Ureter (tissue), 1 donor: Measurements from ENCODE around the gene CRISPLD2. TPM values are rescaled to one million over a fixed set of nuclear protein-coding genes. Genes with fewer than 3 reads are reported as not detected.
A peak's percentile ranks its signal among the peaks of the same experiment; 100 is the strongest.

Source experiments
- DNase-seq: peaks from one replicate; pipeline ENCODE4 v3.0.0-alpha.2; 2020; ENCODE audit warnings: low spot score
- total RNA-seq: library from RNA; stranded (reverse); gene quantifications from one replicate; pipeline ENCODE4 v1.2.4, GENCODE V29; 2023
- donor health status: DM: yes; HTN: yes; CAD: no.

CRISPLD2 gene
- total RNA-seq, 1 donor from 2014 or later: 192 TPM

DNA sequence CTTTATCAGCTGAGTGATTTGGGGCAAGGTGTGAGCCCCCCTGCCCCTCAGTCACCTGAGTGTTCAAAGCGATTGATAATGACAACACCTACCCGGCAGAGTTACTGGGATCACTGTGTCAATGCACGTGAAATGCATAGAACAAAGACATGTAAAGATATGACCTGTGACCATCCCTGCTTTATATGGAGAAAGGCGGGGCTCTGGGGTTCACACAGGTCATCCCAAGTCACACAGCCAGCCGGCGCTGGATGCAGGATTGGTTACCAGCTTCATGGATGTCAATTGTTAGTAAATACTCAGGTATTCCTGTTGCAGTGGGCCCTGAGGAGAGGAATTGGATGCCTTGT, 64.4 kb downstream of the CRISPLD2 start:
- no peak for DNase-seq

DNA sequence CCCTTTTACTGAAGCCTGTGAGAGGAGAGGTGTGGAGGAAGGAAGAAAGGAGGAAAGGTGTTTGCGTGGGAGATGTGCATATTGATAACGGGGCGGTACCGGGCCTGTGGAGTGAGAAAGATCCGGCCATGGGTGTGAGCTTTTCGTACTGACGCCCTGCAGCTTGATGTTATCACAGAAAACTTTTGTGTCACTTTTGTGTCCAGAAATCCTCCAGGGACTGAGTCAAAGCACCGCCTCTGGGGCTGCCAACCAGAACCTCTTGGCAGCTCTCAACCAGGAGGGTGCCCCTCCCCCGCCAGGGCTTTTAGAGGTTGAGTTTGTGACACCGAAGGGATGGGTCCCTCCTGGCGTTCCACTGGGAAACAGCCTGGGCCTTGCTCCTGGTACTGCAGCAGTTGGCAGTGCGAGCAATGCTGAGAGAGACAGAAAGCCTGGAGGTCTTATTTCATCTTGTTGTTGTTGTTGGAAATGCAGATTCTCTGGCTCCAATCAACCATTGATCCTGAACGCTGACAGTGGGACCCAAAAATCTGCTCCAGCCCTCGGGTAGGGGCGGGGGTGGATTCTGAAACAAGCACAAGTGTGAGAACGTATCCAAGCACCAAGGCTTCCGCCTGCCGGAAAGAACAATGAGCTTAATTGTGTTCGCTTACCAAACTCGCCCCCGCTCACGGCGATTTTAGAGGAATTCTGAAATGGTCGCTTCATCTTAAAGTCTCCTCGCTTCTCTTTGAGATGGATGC, 65.0 kb downstream of the CRISPLD2 start:
- peak; percentile 54 for DNase-seq

DNA sequence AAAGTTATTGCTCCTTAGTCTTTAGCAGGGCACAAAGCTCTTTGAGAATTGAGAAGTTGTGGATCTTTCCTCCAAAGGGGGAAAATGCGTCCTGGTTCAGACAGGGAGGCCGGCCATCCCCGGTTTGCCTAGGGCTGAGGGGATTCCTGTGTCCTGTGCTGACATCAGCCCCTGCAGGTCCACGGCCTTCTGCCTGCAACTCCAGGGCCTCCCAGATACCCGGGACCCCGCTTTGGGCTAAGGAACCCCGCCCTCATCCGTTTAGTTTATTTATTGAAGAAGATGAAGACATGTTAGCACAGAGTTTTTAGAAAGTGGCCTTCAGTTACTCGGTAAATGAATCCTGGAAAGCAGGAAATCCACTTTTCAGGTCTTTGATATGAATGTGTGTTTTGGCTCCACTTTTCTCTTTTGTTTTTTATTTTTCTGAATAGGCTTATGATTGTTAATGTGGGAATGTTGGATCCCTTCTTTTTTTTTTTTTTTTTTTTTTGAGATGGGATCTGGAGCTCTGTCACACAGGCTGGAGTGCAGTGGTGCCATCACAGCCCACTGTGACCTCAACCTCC, 65.6 kb downstream of the CRISPLD2 start:
- no peak for DNase-seq

DNA sequence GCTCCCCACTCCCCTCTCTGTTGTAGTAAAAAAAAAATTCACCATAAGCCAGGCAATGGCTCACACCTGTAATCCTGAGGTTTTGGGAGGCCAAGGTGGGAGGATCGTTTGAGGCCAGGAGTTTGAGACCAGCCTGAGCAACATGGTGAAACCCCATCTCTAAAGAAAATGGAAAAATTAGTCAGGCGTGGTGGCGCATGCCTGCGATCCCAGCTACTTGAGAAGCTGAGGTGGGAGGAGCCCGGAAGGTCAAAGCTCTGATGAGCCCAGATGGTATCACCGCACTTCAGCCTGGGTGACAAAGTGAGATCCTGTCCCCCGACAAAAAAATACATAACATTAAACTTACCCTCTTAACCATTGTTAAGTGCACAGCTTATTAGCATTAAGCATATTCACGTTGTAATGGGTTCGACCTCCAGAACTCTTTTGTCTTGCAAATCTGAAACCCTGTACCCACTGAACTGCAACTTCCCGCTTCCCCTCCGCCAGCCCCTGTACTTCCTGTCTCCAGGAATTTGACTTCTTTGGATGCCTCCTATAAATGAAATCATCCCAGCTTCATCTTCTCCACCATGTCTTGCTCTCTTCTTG, 66.8 kb downstream of the CRISPLD2 start:
- no peak for DNase-seq

DNA sequence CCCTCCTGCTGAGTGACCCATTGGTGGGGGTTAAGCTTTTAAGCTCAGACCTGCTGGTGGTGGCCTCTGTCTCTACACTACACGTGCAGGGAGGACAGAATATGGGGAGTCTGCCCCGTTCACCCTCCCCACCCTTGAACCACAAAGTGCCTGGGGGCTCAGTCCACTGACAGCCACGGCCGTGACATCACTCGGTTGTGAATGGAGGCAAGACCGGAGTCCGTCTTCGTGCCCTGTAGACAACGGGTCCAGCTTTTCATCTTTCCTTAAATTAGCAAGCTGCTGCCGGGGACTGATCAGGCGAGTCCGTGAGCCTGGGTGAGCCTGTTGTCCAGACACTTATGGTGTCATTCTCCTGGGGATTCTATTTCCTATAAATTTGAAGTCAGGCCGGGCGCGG, 67.4 kb downstream of the CRISPLD2 start:
- no peak for DNase-seq

DNA sequence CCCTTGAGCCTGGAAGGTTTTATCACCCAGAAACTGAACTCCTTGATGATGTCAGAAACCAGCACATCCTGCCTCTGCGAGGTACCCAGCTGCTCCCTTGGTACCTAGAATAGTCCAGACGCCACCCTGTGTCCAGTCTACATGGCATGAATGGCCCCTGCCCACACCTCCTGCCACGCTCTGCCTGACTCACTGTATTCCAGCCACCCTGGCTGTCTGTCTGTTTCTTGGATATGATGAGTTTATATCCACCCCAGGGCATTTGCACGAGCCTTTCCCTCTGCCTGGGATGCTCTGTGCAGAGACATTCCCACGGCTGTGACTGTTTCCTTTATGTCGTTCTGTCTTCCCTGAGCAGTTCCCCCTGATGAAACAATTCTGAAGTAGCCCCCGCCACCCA, 68.7 kb downstream of the CRISPLD2 start:
- no peak for DNase-seq

DNA sequence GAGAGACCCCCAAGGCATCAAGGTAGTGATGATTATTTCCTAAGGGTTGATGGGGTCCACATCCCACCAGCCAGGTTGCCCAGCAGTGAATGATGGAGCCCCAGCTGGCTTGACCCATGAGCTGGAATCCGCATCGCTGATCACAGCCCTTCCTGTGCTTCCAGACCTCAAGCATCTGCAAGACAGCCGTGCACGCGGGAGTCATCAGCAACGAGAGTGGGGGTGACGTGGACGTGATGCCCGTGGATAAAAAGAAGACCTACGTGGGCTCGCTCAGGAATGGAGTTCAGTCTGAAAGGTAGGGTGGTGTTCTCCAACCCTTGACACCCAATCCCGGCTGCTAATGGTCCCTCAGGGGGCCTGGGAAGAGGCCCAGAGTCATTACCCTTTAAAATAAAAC, 69.3 kb downstream of the CRISPLD2 start:
- no peak for DNase-seq

DNA sequence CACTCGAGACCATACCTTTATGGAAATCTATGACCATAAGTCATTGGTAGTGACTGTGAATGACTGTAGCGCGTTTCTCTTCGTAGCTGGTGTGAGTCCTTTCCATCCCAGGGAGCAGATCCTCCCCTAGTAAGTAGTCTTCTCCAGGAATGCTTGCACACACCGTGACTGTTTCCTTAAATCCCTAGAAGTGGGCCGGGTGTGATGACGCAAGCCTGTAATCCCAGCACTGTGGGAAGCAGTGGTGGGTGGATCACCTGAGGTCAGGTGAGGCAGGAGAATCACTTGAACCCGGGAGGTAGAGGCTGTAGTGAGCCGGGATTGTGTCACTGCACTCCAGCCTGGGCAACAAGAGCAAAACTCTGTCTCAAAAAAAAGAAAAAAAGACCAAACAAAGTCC, 70.6 kb downstream of the CRISPLD2 start:
- DNase-seq: no peak

DNA sequence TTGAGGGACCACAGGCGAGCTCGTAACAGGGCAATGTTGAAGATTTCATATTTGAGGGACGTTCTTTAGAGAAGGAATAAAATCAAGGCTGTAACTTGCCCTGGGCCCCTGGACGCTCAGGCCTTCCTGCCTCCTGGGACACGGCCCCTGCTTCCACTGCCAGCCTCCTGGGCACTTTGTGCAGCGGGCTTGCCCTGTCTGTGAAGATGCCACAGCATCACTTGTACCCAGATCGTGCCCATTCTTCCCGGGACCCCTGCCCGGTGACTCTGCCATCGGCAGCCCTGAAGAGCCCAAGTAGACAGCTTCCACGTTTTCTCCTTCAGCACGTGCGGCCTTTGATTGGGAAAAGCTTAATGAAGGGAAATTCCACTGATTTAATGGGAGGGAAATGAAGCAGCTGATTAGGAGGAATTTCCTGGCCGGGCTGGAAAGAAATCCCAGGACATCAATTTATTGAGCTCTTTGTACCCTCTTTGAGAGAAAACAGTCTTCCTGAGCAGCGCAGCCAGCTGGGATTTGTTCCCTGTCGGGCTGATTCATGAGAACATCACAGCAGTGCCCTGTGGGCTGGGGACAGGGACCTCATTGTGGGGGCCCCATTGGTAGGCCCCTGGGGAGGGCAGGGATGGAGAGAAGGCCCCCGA, 71.5 kb downstream of the CRISPLD2 start:
- no peak for DNase-seq

DNA sequence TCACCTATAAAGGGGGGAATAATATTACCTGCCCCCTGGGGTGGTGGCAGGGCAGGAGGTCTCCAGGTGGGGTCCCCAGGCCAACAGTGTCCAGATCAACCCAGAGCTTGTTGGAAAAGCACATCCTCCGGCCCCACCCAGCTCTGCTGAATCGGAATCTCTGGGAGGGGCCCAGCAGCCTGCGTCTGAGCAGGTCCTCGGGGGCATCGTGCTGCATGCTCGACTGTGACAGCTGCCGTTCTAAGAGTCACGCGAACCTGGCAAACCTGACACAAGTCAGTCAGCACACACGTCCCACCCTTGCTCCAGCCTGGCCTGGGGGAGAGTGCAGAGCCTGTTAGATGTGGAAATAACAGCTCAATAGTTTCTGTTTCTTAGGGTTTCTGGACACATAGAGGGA, 72.3 kb downstream of the CRISPLD2 start:
- DNase-seq: no peak

DNA sequence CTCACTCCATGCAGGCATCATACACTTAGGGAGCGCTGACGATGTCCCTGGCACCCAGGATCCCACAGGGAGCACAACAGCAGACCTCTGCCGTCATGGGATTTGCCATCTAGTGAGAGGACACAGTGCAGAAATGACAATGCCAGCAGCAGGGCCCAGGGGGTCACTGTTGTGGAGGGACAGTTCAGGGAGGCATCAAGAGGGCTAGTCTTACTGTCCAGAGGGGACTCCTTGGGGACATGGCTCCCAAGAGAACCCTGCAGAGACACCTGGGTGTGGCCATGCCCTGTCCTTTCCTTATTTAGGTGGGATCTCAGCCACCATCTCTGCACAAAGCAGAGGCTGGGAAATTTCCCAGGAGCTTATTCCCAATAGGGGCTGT, 73.7 kb downstream of the CRISPLD2 start:
- DNase-seq: no peak

DNA sequence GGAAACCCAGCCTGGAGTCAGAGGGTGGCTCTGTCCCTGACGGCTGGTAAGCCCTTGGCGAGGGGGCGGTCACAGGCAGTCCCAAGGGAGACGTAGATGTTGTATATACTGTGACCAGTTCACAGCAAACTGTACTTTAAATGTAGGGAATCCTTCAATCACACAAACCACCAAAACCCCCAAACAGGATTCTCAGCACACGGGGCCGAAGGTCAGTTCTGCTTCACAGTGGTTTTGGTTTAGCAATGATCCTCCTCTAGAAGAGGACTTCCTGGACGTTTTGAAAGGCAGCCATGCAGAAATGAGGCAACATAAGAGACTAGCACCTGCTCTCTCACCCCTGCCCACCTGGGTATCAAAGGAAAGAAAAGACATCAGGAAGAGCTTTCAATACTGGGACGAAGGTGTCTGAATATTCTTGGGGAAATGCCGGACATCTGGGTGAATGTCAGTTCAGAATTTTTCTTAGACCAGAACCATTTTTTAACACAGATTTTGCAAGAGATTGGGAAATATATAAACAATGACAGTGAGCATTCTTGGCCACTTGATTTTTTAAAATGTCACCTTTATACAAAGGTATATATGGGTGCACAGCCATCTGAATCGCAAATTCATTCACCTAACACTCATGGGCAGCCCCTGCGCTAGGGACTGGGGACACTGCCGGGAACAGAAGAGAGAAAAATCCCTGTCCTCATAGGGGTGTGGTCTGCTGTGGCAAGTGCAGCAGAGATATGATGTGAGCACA, 74.2 kb downstream of the CRISPLD2 start:
- no peak for DNase-seq

DNA sequence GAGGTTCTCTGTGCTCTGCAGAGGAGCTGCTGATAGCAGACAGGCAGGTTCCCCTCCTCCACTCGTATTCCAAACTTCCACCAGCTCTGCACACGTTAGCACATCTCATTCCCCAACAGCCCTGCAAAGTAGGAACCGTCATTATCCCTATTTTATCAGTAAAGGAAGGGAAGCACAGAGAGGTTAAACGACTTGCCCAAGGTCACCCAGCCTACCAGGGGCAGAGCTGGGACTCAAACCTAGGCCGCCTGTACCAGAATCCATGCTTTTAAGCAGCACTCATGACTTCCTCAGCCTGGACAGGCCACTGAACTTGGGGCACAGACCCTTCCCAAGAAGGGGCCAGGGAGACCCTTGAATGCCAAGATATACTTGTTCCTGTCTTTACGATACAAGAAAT, 75.2 kb downstream of the CRISPLD2 start:
- DNase-seq: no peak

DNA sequence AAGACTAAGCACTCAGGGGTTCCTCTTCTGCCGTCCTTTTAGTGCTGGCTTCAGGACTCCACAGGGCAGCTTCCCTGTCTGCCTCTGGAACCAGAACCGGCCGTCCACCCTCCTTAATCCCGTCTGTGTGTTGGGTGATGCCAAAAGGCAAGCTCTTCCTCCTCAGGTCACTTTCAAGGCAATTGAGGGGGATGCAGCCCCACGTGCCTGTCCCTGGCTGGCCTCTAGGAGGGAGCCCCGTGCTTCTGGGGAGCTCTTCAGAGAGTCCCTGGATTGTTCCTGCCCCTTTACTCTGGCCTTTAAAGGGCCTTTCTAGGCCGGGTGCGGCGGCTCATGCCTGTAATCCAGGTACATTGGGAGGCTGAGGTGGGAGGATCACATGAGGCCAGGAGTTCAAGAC, 77.1 kb downstream of the CRISPLD2 start:
- no peak for DNase-seq

DNA sequence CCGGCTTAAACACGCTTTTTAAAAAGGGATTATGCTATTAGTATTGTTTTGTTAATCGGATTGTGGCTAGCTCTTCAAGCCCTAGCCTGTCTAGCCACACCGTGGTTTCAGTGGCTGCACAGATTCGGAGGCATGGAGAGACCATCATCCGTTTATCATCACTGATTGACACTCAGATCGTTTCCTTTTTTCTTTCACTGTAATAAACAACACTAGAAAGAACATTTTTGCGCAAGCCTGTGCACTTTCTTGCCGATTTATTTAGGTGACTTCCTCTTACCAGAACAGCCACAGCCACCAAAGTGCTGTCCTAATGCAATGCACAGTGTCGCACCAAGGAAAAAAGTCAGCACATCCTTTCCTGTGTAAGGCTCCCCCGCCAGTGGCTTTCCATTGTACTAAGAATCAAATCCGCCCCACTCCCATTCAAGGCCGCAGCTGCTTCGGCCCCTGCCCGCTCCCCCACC, 78.2 kb downstream of the CRISPLD2 start:
- no peak for DNase-seq

DNA sequence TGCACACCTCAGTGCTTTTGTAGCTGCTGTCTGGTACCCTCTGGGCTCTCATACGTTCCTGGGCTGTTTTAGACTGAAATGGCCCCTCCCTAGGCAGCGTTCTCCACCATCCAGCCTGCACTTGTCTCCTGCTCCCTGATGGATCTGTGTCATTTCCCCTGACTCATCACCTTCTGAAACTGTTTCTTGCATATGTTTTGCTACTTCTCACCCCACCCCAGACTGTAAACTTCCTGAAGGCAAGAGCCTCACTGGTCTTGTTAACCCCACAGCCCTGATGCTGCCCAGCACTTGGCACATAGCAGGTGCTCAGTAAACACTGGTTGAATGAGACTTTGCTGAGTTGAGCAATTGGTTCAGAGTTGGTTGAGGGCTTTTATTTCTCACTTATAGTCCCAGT, 78.7 kb downstream of the CRISPLD2 start:
- no peak for DNase-seq

DNA sequence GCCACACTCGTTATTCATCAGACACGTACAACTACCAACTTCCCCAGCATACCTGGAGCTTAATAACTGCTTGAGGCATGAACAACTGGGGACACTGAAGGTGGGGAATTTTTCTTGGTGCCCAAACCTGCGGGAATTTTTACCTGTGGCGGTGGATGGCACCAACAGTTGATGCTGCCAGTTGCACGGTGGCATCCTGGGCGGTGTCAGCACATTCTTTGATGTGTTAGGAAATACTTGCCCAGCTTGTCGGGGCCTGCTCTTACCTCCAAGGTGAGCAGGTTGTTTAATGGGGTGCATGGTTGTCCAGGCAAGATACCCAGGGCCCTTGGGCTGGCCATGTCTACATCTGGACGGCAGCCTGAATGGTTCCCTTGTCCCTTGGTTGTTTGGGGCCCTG, 79.6 kb downstream of the CRISPLD2 start:
- DNase-seq: no peak

DNA sequence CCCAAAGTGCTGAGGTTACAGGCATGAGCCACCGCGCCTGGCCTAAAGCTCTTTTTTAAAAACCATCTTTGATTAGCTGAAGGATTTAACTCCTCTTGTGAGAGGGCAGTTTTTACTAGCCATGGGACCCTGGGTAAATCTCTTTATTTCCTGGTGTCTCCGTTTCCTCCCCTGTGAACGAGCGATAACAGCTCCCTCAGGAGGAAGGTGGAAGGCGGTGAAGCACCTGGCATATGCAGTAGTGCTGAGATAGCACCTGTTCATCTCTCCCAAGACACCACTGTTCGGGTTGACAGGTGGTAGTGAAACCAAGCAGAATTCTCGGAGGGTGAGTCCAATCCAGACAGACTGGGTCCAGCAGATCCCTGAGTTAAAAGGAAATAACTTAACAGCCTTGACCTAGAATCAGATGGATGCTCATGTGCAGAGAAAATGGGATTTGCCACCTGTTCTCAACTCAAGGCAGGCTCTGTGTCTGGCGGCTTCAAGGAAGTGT, 86.2 kb downstream of the CRISPLD2 start:
- DNase-seq: no peak

DNA sequence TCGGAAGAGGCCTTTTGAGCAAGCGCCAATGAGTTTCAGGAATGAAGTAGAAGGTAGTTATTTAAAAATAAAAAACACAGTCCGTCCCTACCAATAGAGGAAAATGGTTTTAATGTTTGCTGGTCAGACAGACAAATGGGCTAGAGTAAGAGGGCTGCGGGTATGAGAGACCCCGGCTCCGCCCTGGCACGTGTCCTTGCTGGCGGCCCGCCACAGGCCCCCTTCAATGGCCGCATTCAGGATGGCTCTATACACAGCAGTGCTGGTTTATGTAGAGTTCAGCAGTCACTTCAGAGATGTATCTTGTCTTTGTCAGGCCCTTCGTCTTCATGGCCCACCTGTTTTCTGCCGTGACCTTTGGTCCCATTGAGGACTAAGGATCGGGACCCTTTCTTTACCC, 87.3 kb downstream of the CRISPLD2 start:
- DNase-seq: no peak

DNA sequence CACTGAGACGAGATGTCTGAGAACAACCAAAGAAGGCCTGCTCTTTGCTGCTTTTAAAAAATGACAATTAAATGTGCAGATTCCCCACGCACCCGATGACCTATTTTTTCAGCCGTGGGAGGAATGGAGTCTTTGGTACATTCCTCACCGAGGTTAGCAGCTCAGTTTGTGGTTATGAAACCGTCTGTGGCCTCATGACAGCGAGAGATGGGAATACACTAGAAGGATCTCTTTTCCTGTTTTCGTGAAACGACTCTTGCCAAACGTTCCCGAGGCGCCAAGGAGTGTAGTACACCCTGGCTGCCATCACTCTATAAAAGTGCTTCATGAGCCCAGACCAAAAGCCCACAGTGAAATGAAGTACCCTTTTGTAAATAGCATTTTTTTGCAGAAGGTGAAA, 87.8 kb downstream of the CRISPLD2 start:
- DNase-seq: no peak

DNA sequence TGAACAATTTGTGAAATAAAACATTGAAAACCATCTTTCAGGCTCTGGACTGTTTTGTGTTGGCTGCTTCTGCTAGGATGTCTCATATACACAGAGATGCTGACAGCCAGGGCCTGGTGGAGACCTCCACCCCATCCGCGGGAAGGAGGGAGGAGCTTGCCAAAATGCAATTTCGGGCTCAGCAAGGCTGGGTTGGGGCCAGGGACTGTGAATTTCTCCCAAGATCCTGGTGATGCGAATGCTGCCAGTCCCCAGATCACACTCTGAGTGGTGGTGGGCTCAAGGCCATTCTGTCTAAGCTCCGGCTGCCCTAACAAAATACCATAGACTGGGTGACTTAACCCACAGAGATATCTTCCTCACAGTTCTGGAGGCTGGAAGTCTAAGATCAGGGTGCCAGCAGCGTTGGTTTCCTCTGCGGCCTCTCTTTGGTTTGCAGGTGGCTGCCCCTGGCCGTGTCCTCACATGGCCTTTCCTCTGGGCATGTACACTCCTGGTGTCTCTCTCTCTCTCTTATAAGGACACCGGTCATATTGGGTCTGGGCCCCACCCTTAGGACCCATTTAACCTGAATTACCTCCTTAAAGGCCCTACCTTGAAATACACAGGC, 89.8 kb downstream of the CRISPLD2 start:
- DNase-seq: no peak
